Measurements from ENCODE around the gene RAC2. TPM values are rescaled to one million over a fixed set of nuclear protein-coding genes. Genes with fewer than 3 reads are reported as not detected.

Gene RAC2
- total RNA-seq, 1 experiment from 2014 or later: 90.5 TPM

DNA sequence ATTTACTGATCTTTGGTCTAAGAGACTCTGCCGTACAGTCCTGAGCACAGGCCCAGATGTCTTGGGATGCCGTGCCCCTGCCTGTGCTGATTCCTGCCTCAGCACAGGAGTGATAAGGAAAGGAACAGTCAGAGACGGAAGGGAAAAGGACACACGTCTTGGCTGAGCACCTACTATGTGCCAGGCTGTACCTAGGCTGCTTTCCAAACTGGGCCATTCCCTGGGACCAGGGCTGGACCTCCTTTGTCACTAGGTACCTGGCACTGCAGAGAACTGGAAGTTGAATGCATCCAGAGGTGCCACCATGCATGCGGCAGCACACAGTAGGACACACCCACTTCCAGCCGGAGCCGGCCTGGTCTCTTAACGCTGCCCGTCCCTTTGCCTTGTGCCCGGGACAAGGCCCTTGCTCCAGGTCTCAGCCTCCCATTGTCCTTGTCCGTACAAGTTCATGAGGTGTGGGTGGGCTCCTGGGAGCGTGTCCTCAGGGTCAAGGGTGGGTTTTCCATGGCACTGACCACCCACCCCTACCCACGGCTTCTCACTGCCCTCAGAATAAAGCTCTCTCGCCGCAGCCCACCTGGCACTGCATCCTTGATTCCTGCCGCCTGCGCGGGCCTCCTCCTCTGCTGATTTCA is 30.7 kb downstream of the RAC2 start:
- Histone ChIP-seq H3K9me3 (ENCODE audit: insufficient read depth, low read depth) (no peaks in the 10 kb centered on the region), H3K4me3 (no peak overlapping the region), H4K20me1 (ENCODE audit: insufficient read depth) (no peaks in the 10 kb centered on the region), H3K36me3 (ENCODE audit: low read depth) (no peaks in the 10 kb centered on the region), H3K79me2 (ENCODE audit: low read depth) (no peaks in the 10 kb centered on the region), H3K4me2 (no peak overlapping the region), H2AFZ (no peak overlapping the region), H3K4me1 (replicated peaks; ENCODE audit: insufficient read depth) (no peaks in the 10 kb centered on the region), H3K27ac (no peak overlapping the region), H3F3A (ENCODE audit: insufficient read depth, low read depth) (peaks cover 3% of the 10 kb centered on the region; the same call in 1 of the 2 replicates), H3K9me2 (ENCODE audit: insufficient read depth) (no peaks in the 10 kb centered on the region), H3K27me3 (ENCODE audit: insufficient read depth, low read depth) (no peaks in the 10 kb centered on the region)
- intact Hi-C loops (cut with micrococcal nuclease; ENCODE audit: unreplicated experiment): no loop called here
- no TSS peak for BruUV-seq (replicated peaks)
- no peak for TF ChIP-seq EZH2 (IDR thresholded peaks at IDR 0.05; ENCODE audit: low read depth)
- TF ChIP-seq, protein P1, sequence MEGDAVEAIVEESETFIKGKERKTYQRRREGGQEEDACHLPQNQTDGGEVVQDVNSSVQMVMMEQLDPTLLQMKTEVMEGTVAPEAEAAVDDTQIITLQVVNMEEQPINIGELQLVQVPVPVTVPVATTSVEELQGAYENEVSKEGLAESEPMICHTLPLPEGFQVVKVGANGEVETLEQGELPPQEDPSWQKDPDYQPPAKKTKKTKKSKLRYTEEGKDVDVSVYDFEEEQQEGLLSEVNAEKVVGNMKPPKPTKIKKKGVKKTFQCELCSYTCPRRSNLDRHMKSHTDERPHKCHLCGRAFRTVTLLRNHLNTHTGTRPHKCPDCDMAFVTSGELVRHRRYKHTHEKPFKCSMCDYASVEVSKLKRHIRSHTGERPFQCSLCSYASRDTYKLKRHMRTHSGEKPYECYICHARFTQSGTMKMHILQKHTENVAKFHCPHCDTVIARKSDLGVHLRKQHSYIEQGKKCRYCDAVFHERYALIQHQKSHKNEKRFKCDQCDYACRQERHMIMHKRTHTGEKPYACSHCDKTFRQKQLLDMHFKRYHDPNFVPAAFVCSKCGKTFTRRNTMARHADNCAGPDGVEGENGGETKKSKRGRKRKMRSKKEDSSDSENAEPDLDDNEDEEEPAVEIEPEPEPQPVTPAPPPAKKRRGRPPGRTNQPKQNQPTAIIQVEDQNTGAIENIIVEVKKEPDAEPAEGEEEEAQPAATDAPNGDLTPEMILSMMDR (conservative IDR thresholded peaks at IDR 0.05): no peak
- no peak for DNase-seq
- CTCF ChIA-PET: no interaction called here
- POLR2A ChIA-PET (ENCODE audit: unreplicated experiment): no interaction called here

DNA sequence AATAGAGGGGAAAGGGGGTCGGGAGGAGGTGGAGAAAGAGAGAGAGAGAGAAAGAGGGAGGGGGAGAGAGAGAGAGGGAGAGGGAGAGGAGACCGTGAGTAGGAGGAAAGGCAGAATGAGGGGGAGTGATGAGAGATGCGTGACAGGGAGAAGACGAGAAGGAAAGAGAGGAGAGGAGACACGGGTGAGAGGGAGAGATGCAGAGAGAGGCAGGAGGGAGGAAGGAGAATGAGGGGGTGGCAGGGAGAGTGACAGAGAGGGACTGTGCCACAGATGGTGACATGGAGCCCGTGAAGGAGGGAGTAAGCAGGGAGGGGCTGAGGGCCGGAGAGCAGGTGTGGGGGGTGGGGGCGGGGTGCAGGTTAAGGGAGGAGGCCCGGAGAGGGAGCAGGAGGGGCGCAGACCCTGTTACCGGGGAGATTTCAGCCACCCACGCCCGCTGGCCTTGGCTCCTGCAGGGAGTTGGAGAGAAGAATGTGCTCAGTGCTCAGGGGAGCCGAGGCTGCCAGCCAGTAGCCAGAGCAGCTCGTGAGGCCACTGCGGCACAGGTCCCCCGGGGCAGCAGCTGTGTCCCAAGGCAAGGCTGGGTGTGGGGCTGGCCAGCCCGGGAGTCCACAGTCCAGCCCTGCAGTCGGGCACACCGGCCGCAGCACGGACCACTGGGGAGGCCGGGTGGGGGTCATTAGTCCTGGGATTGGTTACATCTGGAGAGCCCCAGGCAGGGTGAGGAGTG is 31.7 kb downstream of the RAC2 start, which contains the start of gene SSTR3:
Gene SSTR3 (minus strand): TSS at position 304 of the 733 bp plus-strand sequence. CDS start 4,674 bp downstream, outside the sequence.
- no peaks in the 10 kb centered on the region for H3K4me1 ChIP-seq (replicated peaks; ENCODE audit: insufficient read depth)
- H3K79me2 ChIP-seq (ENCODE audit: low read depth): no peaks in the 10 kb centered on the region
- TF ChIP-seq EZH2 (IDR thresholded peaks at IDR 0.05; ENCODE audit: low read depth): no peak
- TF ChIP-seq, protein P1 (conservative IDR thresholded peaks at IDR 0.05): no peak
- intact Hi-C loops (cut with micrococcal nuclease; ENCODE audit: unreplicated experiment): no loop called here
- POLR2A ChIA-PET (ENCODE audit: unreplicated experiment): no interaction called here
- H2AFZ ChIP-seq: no peak within 1 kb of the TSS
- no peaks in the 10 kb centered on the region for H3K9me3 ChIP-seq (ENCODE audit: insufficient read depth, low read depth)
- no peak within 1 kb of the TSS for H3K4me3 ChIP-seq
- H3K4me2 ChIP-seq: no peak within 1 kb of the TSS
- no peaks in the 10 kb centered on the region for H3K27me3 ChIP-seq (ENCODE audit: insufficient read depth, low read depth)
- no TSS peak for BruUV-seq (replicated peaks)
- DNase-seq: no peak
- no peaks in the 10 kb centered on the region for H3K9me2 ChIP-seq (ENCODE audit: insufficient read depth)
- CTCF ChIA-PET: interaction anchor here (0.6 kb wide), 1 partner anchor 15 kb away, joined by 4 read pairs; no protein-coding TSS in a partner anchor
- no peaks in the 10 kb centered on the region for H3K36me3 ChIP-seq (ENCODE audit: low read depth)
- no peak within 1 kb of the TSS for H3K27ac ChIP-seq
- H4K20me1 ChIP-seq (ENCODE audit: insufficient read depth): no peaks in the 10 kb centered on the region
- H3F3A ChIP-seq (ENCODE audit: insufficient read depth, low read depth): peaks cover 3% of the 10 kb centered on the region; the same call in 1 of the 2 replicates

DNA sequence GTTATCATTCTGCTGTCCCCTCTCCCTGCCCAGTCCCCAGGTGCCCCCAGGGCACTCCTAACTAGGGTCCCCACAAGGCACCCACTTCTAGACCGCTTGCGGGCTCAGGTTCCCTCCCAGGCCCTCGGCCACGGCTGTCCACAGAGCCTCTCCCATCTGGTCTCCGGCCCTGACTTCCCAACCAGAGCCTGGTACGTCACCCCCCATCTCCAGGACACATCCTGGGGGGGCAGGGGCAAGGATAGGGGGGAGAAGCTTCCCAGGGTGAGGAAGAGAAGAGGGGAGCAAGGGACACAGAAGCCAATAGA is 32.2 kb downstream of the RAC2 start:
- Histone ChIP-seq H3F3A (ENCODE audit: insufficient read depth, low read depth) (peaks cover 3% of the 10 kb centered on the region; the same call in 1 of the 2 replicates), H3K4me3 (no peak overlapping the region), H3K36me3 (ENCODE audit: low read depth) (no peaks in the 10 kb centered on the region), H3K27me3 (ENCODE audit: insufficient read depth, low read depth) (no peaks in the 10 kb centered on the region), H3K9me3 (ENCODE audit: insufficient read depth, low read depth) (no peaks in the 10 kb centered on the region), H3K4me1 (replicated peaks; ENCODE audit: insufficient read depth) (no peaks in the 10 kb centered on the region), H4K20me1 (ENCODE audit: insufficient read depth) (no peaks in the 10 kb centered on the region), H3K4me2 (no peak overlapping the region), H2AFZ (no peak overlapping the region), H3K9me2 (ENCODE audit: insufficient read depth) (no peaks in the 10 kb centered on the region), H3K79me2 (ENCODE audit: low read depth) (no peaks in the 10 kb centered on the region), H3K27ac (no peak overlapping the region)
- ChIA-PET CTCF (interaction anchor here (0.6 kb wide), 1 partner anchor 15 kb away, joined by 4 read pairs; no protein-coding TSS in a partner anchor), POLR2A (ENCODE audit: unreplicated experiment) (no interaction called here)
- TF ChIP-seq, protein P1 (conservative IDR thresholded peaks at IDR 0.05): no peak
- DNase-seq: no peak
- intact Hi-C loops (cut with micrococcal nuclease; ENCODE audit: unreplicated experiment): no loop called here
- no TSS peak for BruUV-seq (replicated peaks)
